ENCODE data around the gene TENM3. TPM values are rescaled to one million over a fixed set of nuclear protein-coding genes. Genes with fewer than 3 reads are reported as not detected.

TENM3 gene
- total and polyA plus RNA-seq, 2 of the 8 experiments (the other 6 are each of a cell fraction or from before 2014, with no cell fraction given) = 36.9 to 69.3 TPM

DNA sequence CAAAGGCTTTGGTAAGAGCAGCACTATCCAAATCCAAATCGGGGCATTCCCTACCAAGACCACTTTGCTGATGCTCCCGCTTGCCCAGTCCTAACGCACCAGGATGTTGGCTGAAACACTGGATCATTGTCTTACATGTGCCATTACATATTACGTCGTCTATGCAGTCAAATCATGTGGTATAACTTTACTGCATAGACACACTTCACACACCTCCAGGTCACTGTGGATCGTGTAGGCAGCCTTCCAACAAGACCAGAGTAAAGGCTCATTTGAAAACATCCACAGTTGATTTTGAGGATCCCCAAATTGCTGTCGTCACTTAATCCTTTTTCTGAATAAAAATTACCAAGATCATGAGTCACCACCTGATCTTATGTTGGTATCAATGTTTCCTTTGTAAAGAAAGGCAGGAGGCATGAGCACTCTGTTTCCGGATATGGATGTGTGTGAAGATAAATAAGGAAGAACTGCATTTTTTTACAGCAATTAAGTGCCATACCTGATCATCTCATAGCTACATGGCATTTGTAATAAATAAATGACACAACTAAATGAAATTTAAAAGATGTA, 18.5 kb downstream of the TENM3 start:
- Histone ChIP-seq H3K23ac (ENCODE audit: insufficient read length) (no peak overlapping the region), H3K4ac (replicated peaks; ENCODE audit: insufficient read length, low read depth, low read length) (no peak overlapping the region), H2BK15ac (ENCODE audit: low read length) (no peak overlapping the region), H4K20me1 (replicated peaks in 1 of 2; ENCODE audit: control insufficient read depth in 1 of 2, insufficient read depth in 2 of 2, low read length in 2 of 2) (no peaks in the 10 kb centered on the region), H3K79me2 (ENCODE audit: control insufficient read depth in 1 of 2, insufficient read depth in 2 of 2, low read length in 2 of 2) (no peaks in the 10 kb centered on the region; a peak in 1 of 4 replicates), H3K36me3 (ENCODE audit: control insufficient read depth in 2 of 4, insufficient read depth in 4 of 4, low read length in 3 of 4) (no peaks in the 10 kb centered on the region; a peak in 1 of 8 replicates), H2BK5ac (ENCODE audit: low read depth, low read length) (no peak overlapping the region), H3K4me3 (ENCODE audit: extremely low read depth in 1 of 4, insufficient read depth in 2 of 4, low read depth in 3 of 4, low read length in 4 of 4) (no peak overlapping the region), H4K91ac (replicated peaks; ENCODE audit: insufficient read length, low read length) (no peak overlapping the region), H3K9ac (replicated peaks in 1 of 4; ENCODE audit: extremely low read depth in 1 of 4, low read depth in 3 of 4, low read length in 3 of 4) (no peak overlapping the region), H2BK20ac (ENCODE audit: low read length) (no peak overlapping the region), H2AFZ (ENCODE audit: low read length) (no peak overlapping the region), H4K5ac (ENCODE audit: insufficient read length, low read depth, low read length) (no peak overlapping the region), H3K79me1 (ENCODE audit: low read depth, low read length) (no peaks in the 10 kb centered on the region), H2BK120ac (replicated peaks; ENCODE audit: low read depth, low read length) (no peak overlapping the region), H2BK12ac (ENCODE audit: low read depth, low read length) (no peak overlapping the region), H3K27me3 (replicated peaks in 1 of 4; ENCODE audit: control insufficient read depth in 3 of 4, extremely low read depth in 1 of 4, insufficient read depth in 3 of 4, low read length in 3 of 4) (no peaks in the 10 kb centered on the region), H3K14ac (ENCODE audit: insufficient read length) (no peak overlapping the region), H3K23me2 (ENCODE audit: low read depth, low read length) (no peaks in the 10 kb centered on the region), H2AK5ac (ENCODE audit: low read depth, low read length) (no peak overlapping the region), H3K4me1 (replicated peaks in 1 of 4; ENCODE audit: control insufficient read depth in 3 of 4, insufficient read depth in 4 of 4, low read length in 3 of 4) (peaks cover 0 to 9% (median 4%) of the 10 kb centered on the region in 4 experiments; a peak in 3 of 7 replicates), H3K4me2 (ENCODE audit: insufficient read depth in 1 of 2, low read depth in 2 of 2, low read length in 2 of 2) (no peak overlapping the region; a peak in 1 of 4 replicates), H3K9me3 (ENCODE audit: insufficient read depth in 2 of 2, low read depth in 1 of 2, low read length in 1 of 2) (no peaks in the 10 kb centered on the region), H3K56ac (replicated peaks; ENCODE audit: insufficient read length, low read depth, low read length) (no peak overlapping the region), H3K18ac (ENCODE audit: extremely low read depth, low read length) (no peak overlapping the region), H3K27ac (ENCODE audit: low read depth, low read length) (no peak overlapping the region), H4K8ac (ENCODE audit: extremely low read depth, insufficient read depth, low read length) (no peak overlapping the region)
- DNase-seq (ENCODE audit: low read depth in 1 of 2, low spot score in 2 of 2) (no peak), FAIRE-seq (no peak)
- ChIA-PET POLR2A (ENCODE audit: partially characterized antibody) (no interaction called here), CTCF (ENCODE audit: partially characterized antibody) (interaction anchor here (1.2 kb wide), 1 partner anchor 11 kb away, joined by 5 read pairs; no protein-coding TSS in a partner anchor)
- 84% methylated on average over 8 of the region's 8 CpGs; no CpG with 5 or more reads in 1 of the 2 experiments for WGBS, 2 experiments (ENCODE audit: extremely low coverage in 1 of 2, insufficient coverage in 1 of 2, insufficient read length in 1 of 2, insufficient replicate concordance in 2 of 2, low coverage in 1 of 2, low lambda C conversion rate in 2 of 2, missing lambda C conversion rate in 1 of 2)
- TF ChIP-seq POLR2AphosphoS5 (IDR thresholded peaks at IDR 0.05; ENCODE audit: low read depth, low read length) = no peak
- no peak for TF ChIP-seq CBX5 (IDR thresholded peaks at IDR 0.05; ENCODE audit: low read depth, low read length)
